Measurements from ENCODE around the gene DDX24. TPM values are rescaled to one million over a fixed set of nuclear protein-coding genes. Genes with fewer than 3 reads are reported as not detected.

Gene DDX24
- total and polyA plus RNA-seq, 2 of the 8 experiments (the other 6 are each of a cell fraction or from before 2014, with no cell fraction given), result 89.0 to 201 TPM

- no peak for TF ChIP-seq YY1 (IDR thresholded peaks at IDR 0.05; ENCODE audit: low read depth, low read length)
- TF ChIP-seq SRF (IDR thresholded peaks at IDR 0.05; ENCODE audit: low read depth, low read length), result no peak
These were observed 28.8 kb downstream of the DDX24 start (continued) for GRCh38 chr14:94052199-94052598.
